Esophagus squamous epithelium (tissue), 4 donors: ENCODE data around the gene WDR86.

Experiments used
- POLR2A ChIP-seq, 4 donors: fragments of 450-650 bp; IDR thresholded peaks; one replicate each; pipeline ENCODE4 v1.6.1; 2017; ENCODE audit warnings: antibody characterized with exemption in 4 of 4, mild to moderate bottlenecking in 4 of 4, moderate library complexity in 3 of 4
- TF ChIP-seq, protein P1 (sequence below), 6 experiments: fragments of 450-650 bp in 4 of 6; fragments of 200-600 bp in 2 of 6; sonication (generic) in 2 of 6; IDR thresholded peaks; one replicate each; pipeline ENCODE4 v1.5.1; 2016 to 2019; ENCODE audit warnings: antibody characterized with exemption in 6 of 6, mild to moderate bottlenecking in 4 of 6, moderate library complexity in 4 of 6

DNA sequence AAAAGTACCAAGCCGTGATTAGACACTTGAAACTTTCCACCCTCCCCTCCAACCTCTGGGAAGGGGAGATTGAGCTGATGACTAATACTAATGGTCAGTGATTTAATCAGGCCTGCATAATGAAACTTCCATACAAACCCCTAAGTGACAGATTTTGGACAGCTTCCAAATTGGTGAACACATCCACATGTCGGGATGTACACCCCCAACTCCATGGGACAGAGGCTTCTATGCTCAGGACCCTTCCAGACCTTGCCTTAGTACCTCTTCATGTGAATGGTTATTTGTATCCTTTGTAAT, 63.4 kb downstream of the WDR86 start:
- TF ChIP-seq, protein P1, sequence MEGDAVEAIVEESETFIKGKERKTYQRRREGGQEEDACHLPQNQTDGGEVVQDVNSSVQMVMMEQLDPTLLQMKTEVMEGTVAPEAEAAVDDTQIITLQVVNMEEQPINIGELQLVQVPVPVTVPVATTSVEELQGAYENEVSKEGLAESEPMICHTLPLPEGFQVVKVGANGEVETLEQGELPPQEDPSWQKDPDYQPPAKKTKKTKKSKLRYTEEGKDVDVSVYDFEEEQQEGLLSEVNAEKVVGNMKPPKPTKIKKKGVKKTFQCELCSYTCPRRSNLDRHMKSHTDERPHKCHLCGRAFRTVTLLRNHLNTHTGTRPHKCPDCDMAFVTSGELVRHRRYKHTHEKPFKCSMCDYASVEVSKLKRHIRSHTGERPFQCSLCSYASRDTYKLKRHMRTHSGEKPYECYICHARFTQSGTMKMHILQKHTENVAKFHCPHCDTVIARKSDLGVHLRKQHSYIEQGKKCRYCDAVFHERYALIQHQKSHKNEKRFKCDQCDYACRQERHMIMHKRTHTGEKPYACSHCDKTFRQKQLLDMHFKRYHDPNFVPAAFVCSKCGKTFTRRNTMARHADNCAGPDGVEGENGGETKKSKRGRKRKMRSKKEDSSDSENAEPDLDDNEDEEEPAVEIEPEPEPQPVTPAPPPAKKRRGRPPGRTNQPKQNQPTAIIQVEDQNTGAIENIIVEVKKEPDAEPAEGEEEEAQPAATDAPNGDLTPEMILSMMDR (IDR thresholded peaks at IDR 0.05): no peak
- TF ChIP-seq POLR2A (IDR thresholded peaks at IDR 0.05): no peak
